Right cardiac atrium (tissue), 5 donors: ENCODE measurements around the gene FMN2. TPM values are rescaled to one million over a fixed set of nuclear protein-coding genes. Genes with fewer than 3 reads are reported as not detected.

Experiments
- ATAC-seq, 2 donors: fragments of 200-7000 bp; cut with Tn5 transposase; one replicate each; pipeline versions ENCODE4 v1.8.0 to v1.9.1; 2020; ENCODE audit warnings: moderate library complexity in 2 of 2, mild to moderate bottlenecking in 1 of 2
- DNase-seq, 3 donors: peaks; one replicate each; pipeline ENCODE4 v3.0.0-alpha.2; 2020
- H3K27ac ChIP-seq: one replicate; pipeline ENCODE4 v1.5.1; 2013; ENCODE audit warnings: mild to moderate bottlenecking, low read length, control low read depth, moderate library complexity
- H3K27me3 ChIP-seq: one replicate; pipeline ENCODE4 v1.6.1; 2013; ENCODE audit not compliant: control insufficient read depth, insufficient read depth
- H3K4me1 ChIP-seq: one replicate; pipeline ENCODE4 v1.6.1; 2013; ENCODE audit warnings: low read length; ENCODE audit not compliant: control insufficient read depth, insufficient read depth
- H3K4me3 ChIP-seq: one replicate; pipeline ENCODE4 v1.5.1; 2013; ENCODE audit warnings: low read length, control low read depth
- H3K9me3 ChIP-seq: one replicate; pipeline ENCODE4 v1.6.1; 2013; ENCODE audit warnings: low read length; ENCODE audit not compliant: control insufficient read depth
- WGBS: extraction: QIAGEN DNeasy Blood & Tissue Kit; methylation state at CpG from one replicate; pipeline ENCODE4 v1.1.7; 2013; 5-methylcytosine and 5-hydroxymethylcytosine counted together
- intact Hi-C, 4 donors: fragments of 100-400 bp; cut with DNase I; formaldehyde crosslinking; loops; one replicate each; pipeline versions ENCODE4 v1.11.0 to v1.14.0; 2022 to 2023
- polyA plus RNA-seq: library from polyadenylated mRNA; stranded (reverse); fragments of 200-250 nt; gene quantifications from one replicate; pipeline ENCODE4 v1.2.3, GENCODE V29; 2013
- total RNA-seq, 4 donors: library from RNA; stranded (reverse); fragmentation: NEBNext Ultra II Directional; extraction: Animal tissue kit (Norgen Biotek cat#: 25700); gene quantifications; one replicate each; pipeline ENCODE4 v1.2.1, GENCODE V29; 2021
- donor health status: healthy with polysubstance abuse.
- donor health status: DM: no; HTN: yes; CAD: no.
- donor health status: DM: no; HTN: no; CAD: no.
- donor health status: DM: no; HTN: yes; CAD: no; lungs with severe emphysema.
- donor health status: DM: yes; HTN: yes; CAD: no.

FMN2 gene
- total and polyA plus RNA-seq, 5 donors, result 0.09 to 0.21 (median 0.16) TPM; not detected in 2

DNA sequence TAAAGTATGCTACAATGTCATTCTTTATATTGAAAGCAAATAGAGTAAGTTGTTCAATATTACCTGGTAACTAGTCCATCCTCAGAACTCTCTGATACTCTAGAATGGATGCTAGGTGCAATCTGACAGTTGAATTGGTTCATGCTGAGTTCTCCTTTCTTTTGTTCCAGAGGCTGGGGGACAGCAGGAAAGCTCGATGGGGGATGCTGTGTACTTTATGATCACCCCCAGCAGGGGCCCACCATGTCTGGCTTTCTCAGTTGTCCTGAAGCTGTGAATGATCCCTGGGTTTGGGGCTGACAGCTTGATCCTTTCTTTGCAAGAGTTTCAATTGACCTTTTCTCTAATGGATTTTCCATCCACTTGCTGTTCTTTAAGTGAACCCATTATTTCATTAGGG, 22.5 kb downstream of the FMN2 start:
- H3K4me1 ChIP-seq, result no peaks in the 10 kb centered on the region
- H3K9me3 ChIP-seq, result no peaks in the 10 kb centered on the region
- no peak overlapping the region for H3K4me3 ChIP-seq
- ATAC-seq (no peak), DNase-seq (no peak)
- 37% methylated on average over 1 of the region's 1 CpG for WGBS
- intact Hi-C loops, result no loop called here
- no peak overlapping the region for H3K27ac ChIP-seq
- H3K27me3 ChIP-seq, result no peaks in the 10 kb centered on the region

DNA sequence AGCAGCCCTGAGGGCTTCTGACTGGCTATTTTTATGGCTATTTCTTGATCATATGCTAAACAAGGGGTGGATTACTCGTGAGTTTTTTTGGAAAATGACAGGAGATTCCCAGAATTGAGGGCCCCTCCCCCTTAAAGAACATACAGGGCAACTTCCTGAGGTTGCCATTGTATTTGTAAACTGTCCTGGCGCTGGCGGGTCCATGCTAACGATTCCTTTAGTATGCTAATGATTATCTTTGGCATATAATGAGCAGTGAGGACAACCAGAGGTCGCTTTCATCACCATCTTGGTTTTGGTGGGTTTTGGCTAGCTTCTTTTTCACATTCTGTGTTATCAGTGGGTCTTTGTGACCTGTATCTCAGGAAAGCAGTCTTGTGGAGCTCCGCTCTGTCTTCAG, 24.1 kb downstream of the FMN2 start:
- Histone ChIP-seq H3K27me3 (no peaks in the 10 kb centered on the region), H3K9me3 (no peaks in the 10 kb centered on the region), H3K4me3 (no peak overlapping the region), H3K4me1 (no peaks in the 10 kb centered on the region), H3K27ac (no peak overlapping the region)
- intact Hi-C loops, result no loop called here
- ATAC-seq (no peak), DNase-seq (no peak)
- WGBS, result 74% methylated on average over 6 of the region's 6 CpGs

DNA sequence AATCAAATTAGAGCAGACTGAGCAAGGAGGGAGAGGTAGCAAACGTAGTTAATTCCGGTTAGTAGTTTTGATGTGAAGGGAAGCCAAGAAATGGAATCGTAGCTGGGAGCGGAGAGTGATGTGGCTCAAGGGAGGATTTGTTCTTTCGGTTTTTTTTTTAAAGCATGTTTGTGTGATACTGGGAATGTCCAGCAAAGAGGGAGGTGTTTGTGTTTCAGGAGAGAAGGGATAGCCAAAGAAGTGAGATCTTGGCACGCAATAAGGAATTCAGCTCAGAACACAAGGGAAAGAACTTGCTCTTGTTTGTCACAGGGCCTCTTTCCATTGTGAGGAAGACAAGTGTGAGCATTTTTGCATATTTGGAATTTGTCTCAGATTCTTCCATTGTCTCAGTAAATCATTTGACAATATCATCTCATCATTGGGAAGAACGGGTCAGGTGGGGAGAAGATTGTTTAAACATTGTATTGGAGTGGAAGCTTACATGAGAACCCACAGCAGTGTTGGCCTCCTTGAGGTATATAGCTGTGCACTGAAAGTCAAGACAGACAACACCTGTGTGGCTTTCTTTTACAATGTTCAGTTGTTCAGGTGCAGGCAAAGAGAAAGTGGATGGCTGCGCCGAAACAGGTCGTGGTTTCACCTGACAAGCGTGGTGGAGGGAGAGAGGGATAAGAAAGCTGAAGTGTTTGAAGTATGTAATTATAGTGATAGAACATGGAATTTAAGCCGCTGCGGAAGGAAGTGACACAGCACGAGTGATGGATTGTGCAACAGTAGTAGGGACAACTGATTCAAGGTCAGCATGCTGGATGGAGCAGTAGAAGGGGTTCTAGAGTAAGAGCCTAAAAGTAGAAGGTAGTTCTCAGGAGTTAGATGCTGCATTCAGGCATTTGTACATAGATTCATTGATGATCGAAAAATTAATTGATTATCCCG, 25.4 kb downstream of the FMN2 start:
- Histone ChIP-seq H3K4me3 (no peak overlapping the region), H3K4me1 (no peaks in the 10 kb centered on the region), H3K9me3 (no peaks in the 10 kb centered on the region), H3K27ac (no peak overlapping the region), H3K27me3 (no peaks in the 10 kb centered on the region)
- WGBS, result 84% methylated on average over 16 of the region's 16 CpGs
- intact Hi-C loops, result no loop called here
- DNase-seq (no peak), ATAC-seq (no peak)

- DNase-seq, result no peak
- Histone ChIP-seq H3K4me3 (no peak overlapping the region), H3K9me3 (no peaks in the 10 kb centered on the region), H3K4me1 (no peaks in the 10 kb centered on the region), H3K27ac (no peak overlapping the region), H3K27me3 (no peaks in the 10 kb centered on the region)
- no peak for ATAC-seq
- WGBS, result 64% methylated on average over 3 of the region's 3 CpGs
- intact Hi-C loops, result no loop called here
These were observed 26.2 kb downstream of the FMN2 start for GRCh38 chr1:240117930-240118329.

- no peak for ATAC-seq
- intact Hi-C loops, result no loop called here
- 62% methylated on average over 20 of the region's 20 CpGs for WGBS
- Histone ChIP-seq H3K9me3 (no peaks in the 10 kb centered on the region), H3K27me3 (no peaks in the 10 kb centered on the region), H3K4me3 (no peak overlapping the region), H3K27ac (no peak overlapping the region), H3K4me1 (no peaks in the 10 kb centered on the region)
- no peak for DNase-seq
These were observed 31.2 kb downstream of the FMN2 start for GRCh38 chr1:240122639-240123613.

GRCh38 chr1:240126821-240127220, 35.1 kb downstream of the FMN2 start:
- ATAC-seq (no peak), DNase-seq (no peak)
- H3K4me1 ChIP-seq, result no peaks in the 10 kb centered on the region
- H3K27me3 ChIP-seq, result no peaks in the 10 kb centered on the region
- no peaks in the 10 kb centered on the region for H3K9me3 ChIP-seq
- intact Hi-C loops, result no loop called here
- no peak overlapping the region for H3K27ac ChIP-seq
- WGBS, result 91% methylated on average over 6 of the region's 6 CpGs
- H3K4me3 ChIP-seq, result no peak overlapping the region

DNA sequence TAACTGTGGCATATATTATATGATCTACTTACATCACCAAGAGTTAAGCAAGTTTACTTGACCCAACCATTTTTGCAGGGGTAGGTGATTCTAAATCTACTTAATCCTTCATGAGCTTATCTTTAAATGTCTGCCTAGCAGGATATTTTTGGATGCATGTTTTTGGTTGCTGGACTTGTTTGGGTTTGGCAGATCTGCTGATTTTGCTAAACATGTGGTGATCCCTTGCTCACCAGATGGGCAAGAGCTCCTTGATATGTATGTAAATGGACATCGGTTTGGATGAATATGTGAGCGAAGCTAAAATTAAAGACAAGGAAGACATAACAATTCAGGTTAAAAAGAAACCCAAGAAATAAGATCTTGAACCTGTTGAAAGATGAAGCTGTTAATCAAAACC, 36.7 kb downstream of the FMN2 start:
- DNase-seq, result no peak
- Histone ChIP-seq H3K4me3 (no peak overlapping the region), H3K4me1 (no peaks in the 10 kb centered on the region), H3K27me3 (no peaks in the 10 kb centered on the region), H3K9me3 (no peaks in the 10 kb centered on the region), H3K27ac (no peak overlapping the region)
- intact Hi-C loops, result no loop called here
- no peak for ATAC-seq
- WGBS, result 94% methylated on average over 2 of the region's 2 CpGs

- no peak overlapping the region for H3K4me3 ChIP-seq
- no peak for DNase-seq
- no peaks in the 10 kb centered on the region for H3K4me1 ChIP-seq
- no peaks in the 10 kb centered on the region for H3K9me3 ChIP-seq
- H3K27me3 ChIP-seq, result no peaks in the 10 kb centered on the region
- no peak for ATAC-seq
- WGBS, result 86% methylated on average over 1 of the region's 1 CpG
- no peak overlapping the region for H3K27ac ChIP-seq
- intact Hi-C loops, result no loop called here
These were observed 42.4 kb downstream of the FMN2 start for GRCh38 chr1:240134113-240134512.

- no peak for ATAC-seq
- Histone ChIP-seq H3K4me3 (no peak overlapping the region), H3K27ac (no peak overlapping the region), H3K4me1 (no peaks in the 10 kb centered on the region), H3K9me3 (no peaks in the 10 kb centered on the region), H3K27me3 (no peaks in the 10 kb centered on the region)
- no peak for DNase-seq
- 79% methylated on average over 2 of the region's 2 CpGs for WGBS
- intact Hi-C loops, result no loop called here
These were observed 42.9 kb downstream of the FMN2 start for GRCh38 chr1:240134596-240134995.

GRCh38 chr1:240136402-240136801, 44.7 kb downstream of the FMN2 start:
- DNase-seq (no peak), ATAC-seq (no peak)
- Histone ChIP-seq H3K4me3 (no peak overlapping the region), H3K4me1 (no peaks in the 10 kb centered on the region), H3K27me3 (no peaks in the 10 kb centered on the region), H3K9me3 (no peaks in the 10 kb centered on the region), H3K27ac (no peak overlapping the region)
- 70% methylated on average over 3 of the region's 3 CpGs for WGBS
- intact Hi-C loops, result no loop called here

GRCh38 chr1:240138867-240139266, 47.2 kb downstream of the FMN2 start:
- Histone ChIP-seq H3K27me3 (no peaks in the 10 kb centered on the region), H3K27ac (no peak overlapping the region), H3K9me3 (no peaks in the 10 kb centered on the region), H3K4me1 (no peaks in the 10 kb centered on the region), H3K4me3 (no peak overlapping the region)
- WGBS, result 19% methylated on average over 4 of the region's 4 CpGs
- DNase-seq, result no peak
- ATAC-seq, result no peak
- intact Hi-C loops, result no loop called here
